ENCODE measurements around the gene PIGBOS1. TPM values are rescaled to one million over a fixed set of nuclear protein-coding genes. Genes with fewer than 3 reads are reported as not detected.

PIGBOS1 gene, protein sequence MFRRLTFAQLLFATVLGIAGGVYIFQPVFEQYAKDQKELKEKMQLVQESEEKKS
- total RNA-seq (2014; rRNA removed; shearing (Covaris generic)), result 9.1 and 14.1 TPM in 2 replicates
- 16.7 and 20.2 TPM in 2 replicates for polyA plus RNA-seq (2016; fragmentation: Nextera tagmentation; extraction: Ambion mirVana)
- long read RNA-seq, transcript PIGBOS1-203 (2 exons, 801 nt), result major isoform, 9 of 15 reads
- long read RNA-seq, partial matches to known transcripts, result 0 of 15 reads
- long read RNA-seq, other reads (novel, unspliced or antisense), result 4 of 15 reads

DNA sequence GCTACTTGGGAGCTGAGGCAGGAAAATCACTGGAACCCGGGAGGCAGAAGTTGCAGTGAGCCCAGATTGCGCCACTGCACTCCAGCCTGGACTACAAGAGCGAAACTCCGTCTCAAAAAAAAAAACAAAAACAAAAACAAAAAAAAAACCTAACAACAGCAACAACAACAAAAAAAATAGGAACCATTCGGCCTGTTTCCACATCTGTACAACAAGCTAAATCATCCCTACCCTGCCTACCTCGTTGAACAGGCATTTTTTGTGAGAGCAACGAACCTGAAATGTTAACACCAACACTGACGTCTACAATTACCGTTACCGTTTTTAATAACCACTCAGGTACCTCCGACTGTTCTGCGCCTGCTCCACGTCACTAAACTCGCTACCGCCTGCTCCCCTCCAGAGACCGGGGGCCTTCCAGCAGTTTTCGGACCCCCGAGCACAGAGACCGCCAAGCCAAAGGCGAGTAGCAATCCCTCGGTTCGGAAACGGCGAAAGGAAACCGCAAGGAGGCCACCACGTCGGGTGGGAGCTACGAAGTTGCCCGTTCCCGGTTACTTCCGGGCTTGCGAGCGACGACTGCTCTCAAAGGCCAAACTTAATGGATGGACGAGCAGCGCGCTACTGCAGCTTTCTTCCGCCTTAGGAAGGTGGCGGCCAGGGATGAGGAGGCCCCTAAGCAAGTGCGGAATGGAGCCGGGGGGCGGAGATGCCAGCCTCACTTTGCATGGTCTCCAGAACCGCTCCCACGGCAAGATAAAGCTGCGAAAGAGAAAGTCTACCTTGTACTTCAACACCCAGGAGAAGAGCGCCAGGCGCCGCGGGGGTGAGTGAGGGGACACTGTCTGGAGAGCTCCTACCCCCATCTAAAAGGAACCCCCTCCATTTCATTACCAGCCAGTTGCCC lies at the start of gene PIGBOS1, which contains the start of gene PIGB:
Gene PIGBOS1, minus strand, starts transcription at position 536 of the 907 bp plus-strand sequence. CDS start 1,331 bp downstream, outside the sequence.
Gene PIGB, plus strand, starts transcription at position 635 of the 907 bp plus-strand sequence. Its CDS starts 29 bp downstream, at position 664.
- Histone ChIP-seq H3K4me3 (peak within 1 kb of the TSS; percentile 72), H3K9me2 (ENCODE audit: insufficient read depth) (no peaks in the 10 kb centered on the region), H3K27me3 (ENCODE audit: insufficient read depth) (no peaks in the 10 kb centered on the region), H3K27ac (ENCODE audit: low read depth) (peak within 1 kb of the TSS; percentile 79), H3K4me1 (ENCODE audit: insufficient read depth) (peaks cover 12% of the 10 kb centered on the region), H3K36me3 (ENCODE audit: insufficient read depth) (no peaks in the 10 kb centered on the region), H4K20me1 (replicated peaks; ENCODE audit: insufficient read depth) (no peaks in the 10 kb centered on the region), H3K4me2 (peak within 1 kb of the TSS; percentile 80), H2AFZ (peak within 1 kb of the TSS; percentile 94), H3K79me2 (replicated peaks; ENCODE audit: insufficient read depth) (peaks cover 24% of the 10 kb centered on the region), H3F3A (replicated peaks; ENCODE audit: low read depth) (no peaks in the 10 kb centered on the region)
- peak; percentile 98 for ATAC-seq
- H3K27me3 Mint-ChIP-seq (ENCODE audit: insufficient read depth, low read depth, poor library complexity), result peaks cover 6% of the 10 kb centered on the region
- DNase-seq (ENCODE audit: low spot score), result peak; percentile 95
- H3K9me3 Mint-ChIP-seq, result no peaks in the 10 kb centered on the region; the same call in 2 of the 3 replicates
- peak; percentile 70 for TF ChIP-seq CREB1 (CRISPR knock-in tag; IDR thresholded peaks at IDR 0.05; ENCODE audit: low read depth)
- TF ChIP-seq, protein P1, sequence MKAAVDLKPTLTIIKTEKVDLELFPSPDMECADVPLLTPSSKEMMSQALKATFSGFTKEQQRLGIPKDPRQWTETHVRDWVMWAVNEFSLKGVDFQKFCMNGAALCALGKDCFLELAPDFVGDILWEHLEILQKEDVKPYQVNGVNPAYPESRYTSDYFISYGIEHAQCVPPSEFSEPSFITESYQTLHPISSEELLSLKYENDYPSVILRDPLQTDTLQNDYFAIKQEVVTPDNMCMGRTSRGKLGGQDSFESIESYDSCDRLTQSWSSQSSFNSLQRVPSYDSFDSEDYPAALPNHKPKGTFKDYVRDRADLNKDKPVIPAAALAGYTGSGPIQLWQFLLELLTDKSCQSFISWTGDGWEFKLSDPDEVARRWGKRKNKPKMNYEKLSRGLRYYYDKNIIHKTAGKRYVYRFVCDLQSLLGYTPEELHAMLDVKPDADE (IDR thresholded peaks at IDR 0.05), result peak; percentile 71
- TF ChIP-seq JUNB (IDR thresholded peaks at IDR 0.05; ENCODE audit: unreplicated experiment), result no peak
- TF ChIP-seq POLR2AphosphoS5 (IDR thresholded peaks at IDR 0.05; ENCODE audit: low read depth), result peak; percentile 59
- no peak for TF ChIP-seq ZNF462 (CRISPR knock-in tag; IDR thresholded peaks at IDR 0.05)
- TF ChIP-seq ZNF331 (CRISPR knock-in tag; IDR thresholded peaks at IDR 0.05; ENCODE audit: low read depth), result no peak
- H3K4me3 Mint-ChIP-seq, result peak within 1 kb of the TSS; percentile 97
- no peaks in the 10 kb centered on the region for H3K36me3 Mint-ChIP-seq (ENCODE audit: low read depth)
- H3K4me1 Mint-ChIP-seq, result peaks cover 19% of the 10 kb centered on the region
- H3K27ac Mint-ChIP-seq, result peak within 1 kb of the TSS; percentile 96

Data from GM23338 (cell line).